ENCODE measurements around the gene SAP130. TPM values are rescaled to one million over a fixed set of nuclear protein-coding genes. Genes with fewer than 3 reads are reported as not detected.

The SAP130 gene
- total and polyA plus RNA-seq, 4 donors = 5.2 to 22.5 (median 7.0) TPM

DNA sequence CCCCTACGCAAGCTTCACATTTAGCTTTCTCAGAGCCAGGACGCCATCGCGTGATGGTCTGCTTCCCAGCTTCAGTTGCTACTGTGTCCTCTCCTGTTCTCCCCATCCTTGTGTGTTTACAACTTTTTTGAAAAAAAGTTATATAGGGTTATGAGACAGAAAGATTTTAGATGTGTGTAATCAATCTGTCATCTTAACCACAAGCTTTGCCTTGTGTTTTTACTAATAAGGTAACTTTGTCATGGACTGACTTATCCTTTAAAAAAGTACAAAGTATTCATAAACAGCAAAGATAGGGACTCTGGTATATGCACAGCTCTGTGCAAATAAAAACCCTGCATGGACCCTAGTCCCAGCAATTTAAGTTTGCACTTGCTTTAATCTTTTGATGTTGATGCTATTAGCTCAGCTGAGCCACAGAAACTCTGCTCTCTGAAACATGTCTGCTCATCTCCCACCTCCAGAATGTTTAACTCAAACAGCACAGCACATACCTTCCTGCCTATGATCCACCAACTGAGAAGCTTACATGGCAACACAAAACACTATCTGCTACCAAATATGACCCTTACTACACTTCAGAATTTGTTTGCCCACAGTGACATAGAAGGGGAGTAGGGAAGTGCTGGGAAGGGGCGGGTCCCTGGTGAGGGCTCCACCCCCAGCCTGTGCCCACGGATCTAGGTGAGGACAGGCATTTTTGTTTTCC lies 42.7 kb downstream of the SAP130 start:
- Histone ChIP-seq H3K27me3 (ENCODE audit: control insufficient read depth in 3 of 3, insufficient read depth in 3 of 3, low read length in 2 of 3) (no peaks in the 10 kb centered on the region), H3K4me1 (ENCODE audit: control insufficient read depth in 5 of 5, insufficient read depth in 5 of 5, low read length in 5 of 5) (no peaks in the 10 kb centered on the region), H3K36me3 (ENCODE audit: control insufficient read depth in 4 of 4, insufficient read depth in 4 of 4, low read length in 4 of 4) (peaks cover 19 to 55% (median 40%) of the 10 kb centered on the region in 4 donors), H3K4me3 (no peak overlapping the region), H3K9me3 (ENCODE audit: control insufficient read depth in 4 of 4, insufficient read depth in 3 of 4, low read length in 3 of 4) (no peaks in the 10 kb centered on the region), H3K27ac (ENCODE audit: low read depth in 1 of 2, low read length in 1 of 2) (no peak overlapping the region), H3K9ac (ENCODE audit: insufficient read depth in 1 of 2, low read length in 2 of 2) (no peak overlapping the region)
- DNase-seq = no peak
- ATAC-seq (ENCODE audit: insufficient read depth, low FRiP score) = no peak
- 91% methylated on average over 6 of the region's 6 CpGs for WGBS, 2 donors
- no peak for TF ChIP-seq CTCF (IDR thresholded peaks at IDR 0.05; ENCODE audit: control extremely low read depth, extremely low read depth)

DNA sequence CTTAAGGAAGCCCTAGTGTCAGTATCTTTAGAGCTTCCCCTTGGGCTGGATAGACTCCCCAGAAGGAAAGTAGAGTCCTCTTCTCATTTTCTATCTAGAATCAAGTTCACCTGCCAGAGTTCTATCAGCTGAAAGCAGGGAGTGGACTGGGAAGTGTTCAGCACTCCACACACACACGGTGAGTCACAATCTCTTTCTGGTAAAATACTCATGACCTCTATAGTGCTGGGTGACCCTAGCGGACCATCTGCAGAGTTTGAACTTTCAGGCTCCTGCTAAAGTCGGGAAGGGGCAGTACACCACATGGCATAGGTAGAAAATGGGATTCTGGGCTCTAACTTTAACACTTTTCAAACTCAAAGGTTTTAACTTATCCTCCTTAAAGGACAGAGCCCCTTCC lies 43.3 kb downstream of the SAP130 start:
- Histone ChIP-seq H3K27ac (ENCODE audit: low read depth in 1 of 2, low read length in 1 of 2) (no peak overlapping the region), H3K4me1 (ENCODE audit: control insufficient read depth in 5 of 5, insufficient read depth in 5 of 5, low read length in 5 of 5) (no peaks in the 10 kb centered on the region), H3K4me3 (no peak overlapping the region), H3K27me3 (ENCODE audit: control insufficient read depth in 3 of 3, insufficient read depth in 3 of 3, low read length in 2 of 3) (no peaks in the 10 kb centered on the region), H3K36me3 (ENCODE audit: control insufficient read depth in 4 of 4, insufficient read depth in 4 of 4, low read length in 4 of 4) (peaks cover 17 to 53% (median 37%) of the 10 kb centered on the region in 4 donors), H3K9ac (ENCODE audit: insufficient read depth in 1 of 2, low read length in 2 of 2) (no peak overlapping the region), H3K9me3 (ENCODE audit: control insufficient read depth in 4 of 4, insufficient read depth in 3 of 4, low read length in 3 of 4) (no peaks in the 10 kb centered on the region)
- DNase-seq (no peak), ATAC-seq (ENCODE audit: insufficient read depth, low FRiP score) (no peak)
- 94% methylated on average over 3 of the region's 3 CpGs for WGBS, 2 donors
- TF ChIP-seq CTCF (IDR thresholded peaks at IDR 0.05; ENCODE audit: control extremely low read depth, extremely low read depth) = no peak

- ATAC-seq (ENCODE audit: insufficient read depth, low FRiP score) (no peak), DNase-seq (no peak)
- H3K27me3 ChIP-seq (ENCODE audit: control insufficient read depth in 3 of 3, insufficient read depth in 3 of 3, low read length in 2 of 3) = no peaks in the 10 kb centered on the region
- WGBS, 2 donors = 96 to 98% methylated on average over 4 of the region's 4 CpGs
- H3K9ac ChIP-seq (ENCODE audit: insufficient read depth in 1 of 2, low read length in 2 of 2) = no peak overlapping the region
- no peak overlapping the region for H3K27ac ChIP-seq (ENCODE audit: low read depth in 1 of 2, low read length in 1 of 2)
- H3K36me3 ChIP-seq (ENCODE audit: control insufficient read depth in 4 of 4, insufficient read depth in 4 of 4, low read length in 4 of 4) = peaks cover 11 to 22% (median 18%) of the 10 kb centered on the region in 4 donors
- TF ChIP-seq CTCF (IDR thresholded peaks at IDR 0.05; ENCODE audit: control extremely low read depth, extremely low read depth) = no peak
- H3K4me1 ChIP-seq (ENCODE audit: control insufficient read depth in 5 of 5, insufficient read depth in 5 of 5, low read length in 5 of 5) = no peaks in the 10 kb centered on the region
- no peak overlapping the region for H3K4me3 ChIP-seq
- no peaks in the 10 kb centered on the region for H3K9me3 ChIP-seq (ENCODE audit: control insufficient read depth in 4 of 4, insufficient read depth in 3 of 4, low read length in 3 of 4)
Measured at GRCh38 chr2:127969446-127969845, 58.4 kb downstream of the SAP130 start.

All from lung (tissue), 12 donors.